ENCODE data around the gene MYH1.

MYH1 gene

GRCh38 chr17:10477701-10478100, 40.6 kb downstream of the MYH1 start:
- no peak for DNase-seq

GRCh38 chr17:10474536-10474935, 43.8 kb downstream of the MYH1 start:
- DNase-seq = no peak

- no peak for DNase-seq
Observed at GRCh38 chr17:10471858-10472257, 46.5 kb downstream of the MYH1 start.

GRCh38 chr17:10469459-10469858, 48.9 kb downstream of the MYH1 start, which contains the start of gene MYH4:
Gene MYH4, minus strand, starts transcription at chr17:10469559. Its CDS starts 2,814 bp downstream, at chr17:10466745.
- DNase-seq = no peak

- no peak for DNase-seq
Observed at GRCh38 chr17:10463402-10463801, 54.9 kb downstream of the MYH1 start.

GRCh38 chr17:10460062-10460461, 58.3 kb downstream of the MYH1 start:
- no peak for DNase-seq

DNA sequence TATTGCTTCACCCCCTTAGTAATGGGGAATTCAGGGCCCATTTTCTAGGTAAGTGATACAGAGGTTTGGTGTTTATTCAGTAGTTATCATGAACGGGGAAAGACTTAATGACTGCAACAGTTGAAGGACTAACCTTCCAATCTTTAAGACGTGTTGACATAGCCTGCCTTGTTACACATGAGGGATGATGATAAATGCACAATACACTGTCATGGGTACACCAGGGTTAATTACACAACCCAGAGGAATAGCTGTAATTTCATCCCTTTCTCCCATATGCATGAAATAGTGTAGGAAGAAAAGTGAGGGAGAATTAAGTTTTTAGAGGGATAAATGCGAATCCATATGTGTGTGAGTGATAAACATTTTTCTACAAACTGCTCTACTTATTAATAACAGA, 59.6 kb downstream of the MYH1 start:
- no peak for DNase-seq

- DNase-seq = no peak
Observed at GRCh38 chr17:10457952-10458351, 60.4 kb downstream of the MYH1 start.

GRCh38 chr17:10447026-10447931, 71.1 kb downstream of the MYH1 start:
- DNase-seq = no peak

Data from stimulated activated naive CD4-positive, alpha-beta T cell (primary cell).